ENCODE results near the gene TSPO.

TSPO gene

DNA sequence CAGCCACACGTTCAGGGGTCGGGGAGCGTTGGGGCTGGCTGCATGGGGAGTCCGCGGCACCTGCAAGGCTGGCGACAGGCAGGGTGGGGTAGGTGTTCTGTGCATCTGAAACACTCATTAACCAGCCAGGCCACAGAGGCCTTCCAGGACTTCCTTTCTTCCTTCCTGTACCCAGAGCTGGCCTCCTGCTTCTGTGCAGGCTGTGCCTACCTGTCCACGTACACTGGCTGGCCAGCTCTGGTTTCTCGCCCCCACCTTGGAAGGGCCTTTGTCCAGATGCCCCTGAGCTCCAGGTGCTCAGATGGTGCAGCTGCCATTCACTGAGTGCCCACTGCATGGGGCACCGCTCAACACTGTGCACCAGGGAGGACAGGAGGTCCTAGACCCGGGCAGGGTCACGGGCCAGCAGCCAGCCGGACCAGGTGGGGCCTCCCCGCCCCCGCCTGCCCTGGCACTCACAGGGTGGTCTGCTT is 19.7 kb downstream of the TSPO start:
- H3K4me3 Mint-ChIP-seq: no peak overlapping the region
- no peaks in the 10 kb centered on the region for H3K27me3 Mint-ChIP-seq (ENCODE audit: low read depth)
- H3K4me1 Mint-ChIP-seq: no peaks in the 10 kb centered on the region
- peaks cover 18% of the 10 kb centered on the region for H3K36me3 Mint-ChIP-seq (ENCODE audit: low read depth)
- no peaks in the 10 kb centered on the region for H3K9me3 Mint-ChIP-seq
- TF ChIP-seq, protein P1, sequence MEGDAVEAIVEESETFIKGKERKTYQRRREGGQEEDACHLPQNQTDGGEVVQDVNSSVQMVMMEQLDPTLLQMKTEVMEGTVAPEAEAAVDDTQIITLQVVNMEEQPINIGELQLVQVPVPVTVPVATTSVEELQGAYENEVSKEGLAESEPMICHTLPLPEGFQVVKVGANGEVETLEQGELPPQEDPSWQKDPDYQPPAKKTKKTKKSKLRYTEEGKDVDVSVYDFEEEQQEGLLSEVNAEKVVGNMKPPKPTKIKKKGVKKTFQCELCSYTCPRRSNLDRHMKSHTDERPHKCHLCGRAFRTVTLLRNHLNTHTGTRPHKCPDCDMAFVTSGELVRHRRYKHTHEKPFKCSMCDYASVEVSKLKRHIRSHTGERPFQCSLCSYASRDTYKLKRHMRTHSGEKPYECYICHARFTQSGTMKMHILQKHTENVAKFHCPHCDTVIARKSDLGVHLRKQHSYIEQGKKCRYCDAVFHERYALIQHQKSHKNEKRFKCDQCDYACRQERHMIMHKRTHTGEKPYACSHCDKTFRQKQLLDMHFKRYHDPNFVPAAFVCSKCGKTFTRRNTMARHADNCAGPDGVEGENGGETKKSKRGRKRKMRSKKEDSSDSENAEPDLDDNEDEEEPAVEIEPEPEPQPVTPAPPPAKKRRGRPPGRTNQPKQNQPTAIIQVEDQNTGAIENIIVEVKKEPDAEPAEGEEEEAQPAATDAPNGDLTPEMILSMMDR (IDR thresholded peaks at IDR 0.05; ENCODE audit: unreplicated experiment in 3 of 3): no peak
- H3K27ac Mint-ChIP-seq: no peak overlapping the region

DNA sequence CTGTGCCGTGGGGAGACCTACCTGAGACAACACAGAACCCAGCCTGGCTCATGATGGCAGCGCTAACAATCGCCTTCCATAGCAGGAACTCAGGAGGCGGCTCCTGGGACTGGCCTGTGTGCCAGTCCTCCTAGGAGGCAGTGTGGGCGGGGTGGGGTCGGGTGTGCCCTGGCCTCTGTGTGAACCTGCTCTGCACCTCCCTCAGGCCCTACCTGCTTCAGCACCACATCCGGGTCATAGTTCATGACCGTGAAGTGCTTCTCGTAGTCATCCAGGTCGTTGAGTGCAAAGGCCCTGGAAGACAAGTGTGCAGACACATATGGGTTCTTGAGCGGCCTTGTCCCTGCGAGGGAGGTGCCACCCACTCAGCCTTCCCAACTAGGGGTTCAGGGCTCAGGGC is 20.2 kb downstream of the TSPO start:
- TF ChIP-seq, protein P1 (IDR thresholded peaks at IDR 0.05; ENCODE audit: unreplicated experiment in 3 of 3): no peak
- H3K27ac Mint-ChIP-seq: no peak overlapping the region
- no peaks in the 10 kb centered on the region for H3K27me3 Mint-ChIP-seq (ENCODE audit: low read depth)
- H3K4me1 Mint-ChIP-seq: no peaks in the 10 kb centered on the region
- peaks cover 20% of the 10 kb centered on the region for H3K36me3 Mint-ChIP-seq (ENCODE audit: low read depth)
- H3K4me3 Mint-ChIP-seq: no peak overlapping the region
- H3K9me3 Mint-ChIP-seq: no peaks in the 10 kb centered on the region

DNA sequence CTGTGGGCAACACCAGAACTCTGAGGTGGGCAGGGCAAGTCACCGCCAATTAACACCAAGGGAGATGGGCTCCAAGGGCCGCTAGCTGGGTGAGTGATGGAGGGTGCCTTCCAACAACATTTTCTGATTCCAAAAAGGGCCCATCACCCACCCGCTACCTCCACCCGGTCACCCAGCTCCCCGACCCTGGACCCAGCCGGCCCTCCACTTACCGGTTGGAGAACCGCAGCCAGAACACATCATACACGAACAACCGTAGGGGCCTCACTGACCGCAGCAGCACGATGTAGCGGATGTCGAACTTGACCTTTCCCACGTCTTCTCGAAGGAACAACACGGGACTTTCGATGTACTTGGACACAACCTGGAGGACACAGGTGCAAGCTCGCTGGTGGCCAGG is 20.8 kb downstream of the TSPO start:
- Mint-ChIP-seq H3K9me3 (no peaks in the 10 kb centered on the region), H3K27me3 (ENCODE audit: low read depth) (no peaks in the 10 kb centered on the region), H3K27ac (no peak overlapping the region), H3K36me3 (ENCODE audit: low read depth) (peaks cover 20% of the 10 kb centered on the region), H3K4me1 (no peaks in the 10 kb centered on the region), H3K4me3 (no peak overlapping the region)
- TF ChIP-seq, protein P1 (IDR thresholded peaks at IDR 0.05; ENCODE audit: unreplicated experiment in 3 of 3): no peak

DNA sequence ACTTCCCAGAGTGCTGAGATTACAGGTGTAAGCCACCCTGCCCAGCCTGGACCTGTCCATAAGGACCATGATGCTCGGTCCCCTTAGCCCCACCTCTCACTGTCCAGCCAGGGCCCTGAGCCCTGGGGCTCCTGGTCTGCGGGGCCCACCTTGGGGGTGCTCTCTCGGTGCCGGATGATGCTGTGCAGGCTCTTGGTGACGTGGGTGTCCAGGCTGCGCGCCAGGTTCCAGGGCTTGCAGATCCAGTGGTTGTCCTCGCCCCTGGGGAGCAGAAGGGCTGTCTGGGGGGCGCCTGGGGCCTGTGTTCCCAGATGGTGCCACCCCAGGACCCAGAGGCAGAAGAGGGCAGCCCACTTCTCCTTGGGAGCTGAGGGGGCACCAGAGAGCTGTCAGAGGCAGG is 22.2 kb downstream of the TSPO start:
- Mint-ChIP-seq H3K36me3 (ENCODE audit: low read depth) (peaks cover 24% of the 10 kb centered on the region), H3K9me3 (no peaks in the 10 kb centered on the region), H3K27ac (no peak overlapping the region), H3K4me1 (no peaks in the 10 kb centered on the region), H3K4me3 (no peak overlapping the region), H3K27me3 (ENCODE audit: low read depth) (no peaks in the 10 kb centered on the region)
- TF ChIP-seq, protein P1 (IDR thresholded peaks at IDR 0.05; ENCODE audit: unreplicated experiment in 3 of 3): no peak

DNA sequence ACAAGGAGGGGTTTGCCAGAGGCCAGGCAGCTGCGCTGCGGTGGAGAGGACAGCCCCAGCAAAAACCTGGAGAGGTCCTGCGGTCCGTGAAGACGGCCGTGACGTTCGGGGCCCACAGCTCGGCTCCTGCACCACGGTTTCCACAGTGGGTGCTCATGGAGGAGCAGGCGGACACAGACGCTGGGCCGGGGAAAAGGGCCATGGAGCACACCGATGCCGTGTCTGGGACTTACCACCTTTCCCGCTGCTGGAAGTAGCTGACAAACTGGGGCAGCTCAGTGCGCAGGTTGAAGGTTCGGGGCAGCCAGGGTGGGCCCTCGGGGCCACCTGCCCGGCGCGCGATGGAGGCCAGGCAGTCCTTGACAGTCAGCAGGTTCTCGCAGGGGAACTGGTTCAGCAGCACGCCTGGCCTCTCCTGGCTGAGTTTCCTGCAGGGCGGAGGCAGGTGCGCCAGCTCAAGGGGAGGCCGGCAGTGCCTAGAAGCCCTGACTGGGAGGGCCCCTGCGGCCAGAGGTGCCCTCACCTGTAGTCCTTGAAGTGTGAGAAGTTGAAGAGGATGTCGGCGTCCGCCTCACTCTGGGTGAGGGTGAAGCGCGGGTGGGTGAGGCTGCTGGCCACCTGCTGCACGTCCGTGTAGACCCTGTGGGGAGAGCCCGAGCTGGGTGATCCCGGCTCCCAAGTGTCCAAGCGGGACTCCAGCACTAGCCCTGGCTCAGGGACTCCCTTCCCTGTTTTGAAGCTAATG is 22.8 kb downstream of the TSPO start:
- H3K27ac Mint-ChIP-seq: no peak overlapping the region
- H3K27me3 Mint-ChIP-seq (ENCODE audit: low read depth): no peaks in the 10 kb centered on the region
- H3K4me3 Mint-ChIP-seq: no peak overlapping the region
- TF ChIP-seq, protein P1 (IDR thresholded peaks at IDR 0.05; ENCODE audit: unreplicated experiment in 3 of 3): no peak
- no peaks in the 10 kb centered on the region for H3K4me1 Mint-ChIP-seq
- peaks cover 29% of the 10 kb centered on the region for H3K36me3 Mint-ChIP-seq (ENCODE audit: low read depth)
- no peaks in the 10 kb centered on the region for H3K9me3 Mint-ChIP-seq

DNA sequence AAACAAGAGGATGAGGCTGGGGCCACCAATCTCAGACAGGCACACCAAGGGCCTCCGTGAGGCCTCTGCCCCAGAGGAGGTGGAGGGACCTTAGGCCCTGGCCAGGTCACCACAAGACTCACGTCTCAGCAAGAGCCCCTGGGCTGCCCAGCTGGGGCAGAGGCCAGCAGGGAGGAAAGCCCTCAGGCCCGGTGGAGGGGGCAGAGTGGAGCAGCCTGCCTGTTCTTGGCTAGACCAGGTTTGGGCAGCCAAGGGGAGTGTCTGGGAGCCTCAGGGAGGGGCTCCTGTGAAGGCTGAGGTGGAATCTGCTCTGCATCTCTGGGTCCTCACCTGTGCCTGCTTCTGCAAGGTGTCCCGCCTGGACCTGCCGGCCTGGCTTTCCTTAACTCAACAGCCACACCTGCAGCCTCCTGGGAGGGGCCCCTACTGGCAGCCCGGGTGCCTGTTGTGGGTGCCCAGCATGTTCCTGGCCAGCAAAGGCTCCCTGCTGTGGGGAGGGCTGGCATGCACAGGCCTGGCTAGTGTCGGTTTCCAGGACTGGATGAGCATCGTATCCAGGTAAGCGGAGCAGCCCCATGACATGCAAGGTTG is 23.7 kb downstream of the TSPO start:
- no peaks in the 10 kb centered on the region for H3K27me3 Mint-ChIP-seq (ENCODE audit: low read depth)
- no peak overlapping the region for H3K27ac Mint-ChIP-seq
- no peaks in the 10 kb centered on the region for H3K4me1 Mint-ChIP-seq
- H3K36me3 Mint-ChIP-seq (ENCODE audit: low read depth): peaks cover 34% of the 10 kb centered on the region
- H3K4me3 Mint-ChIP-seq: no peak overlapping the region
- no peaks in the 10 kb centered on the region for H3K9me3 Mint-ChIP-seq
- TF ChIP-seq, protein P1 (IDR thresholded peaks at IDR 0.05; ENCODE audit: unreplicated experiment in 3 of 3): no peak

All from nephron (organoid).